T-helper 2 cell (primary cell): ENCODE results near the gene HOTAIR.

Experiments
- DNase-seq, 5 experiments: peaks; one replicate each; pipeline versions ENCODE4 v3.0.0 to v3.0.0-alpha.2; 2012 to 2022

Gene HOTAIR

DNA sequence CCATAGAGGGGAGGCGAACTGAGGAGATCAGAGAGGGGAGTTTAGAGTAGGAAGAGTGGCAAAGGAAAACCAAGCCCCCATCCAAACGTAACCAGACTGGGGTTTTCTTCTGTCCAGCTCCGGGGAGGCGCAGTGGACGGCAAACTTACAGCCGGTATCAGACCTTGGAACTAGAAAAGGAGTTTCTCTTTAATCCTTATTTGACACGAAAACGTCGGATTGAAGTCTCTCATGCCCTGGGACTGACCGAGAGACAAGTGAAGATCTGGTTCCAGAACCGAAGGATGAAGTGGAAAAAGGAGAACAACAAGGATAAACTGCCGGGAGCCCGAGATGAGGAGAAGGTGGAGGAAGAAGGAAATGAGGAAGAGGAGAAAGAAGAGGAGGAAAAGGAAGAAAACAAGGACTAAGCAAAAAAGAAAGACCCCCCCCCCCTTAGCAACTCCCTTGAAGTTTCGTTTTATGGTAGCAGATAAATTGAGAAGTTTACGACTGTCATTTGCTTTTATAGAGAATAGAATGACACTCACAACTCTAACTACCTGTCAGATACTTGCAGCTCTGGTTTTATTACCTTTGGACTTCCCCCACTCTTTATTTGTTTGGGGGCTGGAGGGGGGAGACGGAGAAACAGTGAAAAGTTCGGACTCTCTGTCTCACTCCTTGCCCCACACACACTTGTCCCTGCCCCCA lies 36.4 kb upstream of the HOTAIR start:
- DNase-seq = no peak

DNA sequence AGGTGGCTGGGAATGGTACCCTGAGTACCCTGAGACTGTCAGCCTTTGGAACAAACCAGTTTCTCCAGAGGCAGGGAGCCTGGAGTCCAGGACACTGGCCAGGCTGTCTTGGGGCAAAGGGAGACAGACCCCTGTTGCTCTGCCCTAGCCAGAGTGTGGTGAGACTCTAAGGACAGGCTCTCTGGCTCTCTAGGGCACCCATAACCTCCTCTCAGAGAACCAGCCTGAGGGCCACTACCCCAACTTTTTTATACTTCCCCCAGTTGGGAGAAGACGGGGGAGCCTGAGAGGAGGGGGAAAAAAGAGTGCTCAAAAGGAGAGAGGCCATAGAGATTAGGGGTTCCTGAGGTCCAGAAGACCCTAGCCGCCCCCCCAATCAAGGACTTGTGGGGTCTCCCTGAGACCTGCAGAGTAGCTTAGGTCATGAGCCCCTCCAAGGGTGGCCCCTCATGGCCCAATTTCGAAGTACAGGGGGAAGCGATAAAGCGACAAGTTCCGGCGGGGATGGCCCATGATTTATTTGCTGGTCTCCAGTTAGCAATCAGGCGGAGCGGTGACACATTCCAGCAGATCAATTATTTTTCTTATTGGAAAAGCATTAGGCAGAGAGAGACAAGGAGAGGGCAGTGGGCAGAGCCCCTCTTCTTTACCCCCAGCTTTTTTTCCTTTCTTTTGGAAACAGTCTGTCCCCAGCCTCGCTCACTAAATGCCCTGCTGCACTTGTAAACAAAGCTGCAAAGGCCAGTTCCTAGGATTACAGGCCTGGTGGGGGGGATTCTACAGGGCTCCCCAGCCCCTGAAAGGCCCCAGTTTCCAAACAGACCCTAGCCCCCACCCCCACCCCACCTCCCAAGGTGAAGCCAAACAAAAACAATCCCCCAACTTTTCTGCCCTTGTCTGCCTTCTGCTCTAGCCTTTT lies 35.6 kb upstream of the HOTAIR start:
- DNase-seq = no peak

DNA sequence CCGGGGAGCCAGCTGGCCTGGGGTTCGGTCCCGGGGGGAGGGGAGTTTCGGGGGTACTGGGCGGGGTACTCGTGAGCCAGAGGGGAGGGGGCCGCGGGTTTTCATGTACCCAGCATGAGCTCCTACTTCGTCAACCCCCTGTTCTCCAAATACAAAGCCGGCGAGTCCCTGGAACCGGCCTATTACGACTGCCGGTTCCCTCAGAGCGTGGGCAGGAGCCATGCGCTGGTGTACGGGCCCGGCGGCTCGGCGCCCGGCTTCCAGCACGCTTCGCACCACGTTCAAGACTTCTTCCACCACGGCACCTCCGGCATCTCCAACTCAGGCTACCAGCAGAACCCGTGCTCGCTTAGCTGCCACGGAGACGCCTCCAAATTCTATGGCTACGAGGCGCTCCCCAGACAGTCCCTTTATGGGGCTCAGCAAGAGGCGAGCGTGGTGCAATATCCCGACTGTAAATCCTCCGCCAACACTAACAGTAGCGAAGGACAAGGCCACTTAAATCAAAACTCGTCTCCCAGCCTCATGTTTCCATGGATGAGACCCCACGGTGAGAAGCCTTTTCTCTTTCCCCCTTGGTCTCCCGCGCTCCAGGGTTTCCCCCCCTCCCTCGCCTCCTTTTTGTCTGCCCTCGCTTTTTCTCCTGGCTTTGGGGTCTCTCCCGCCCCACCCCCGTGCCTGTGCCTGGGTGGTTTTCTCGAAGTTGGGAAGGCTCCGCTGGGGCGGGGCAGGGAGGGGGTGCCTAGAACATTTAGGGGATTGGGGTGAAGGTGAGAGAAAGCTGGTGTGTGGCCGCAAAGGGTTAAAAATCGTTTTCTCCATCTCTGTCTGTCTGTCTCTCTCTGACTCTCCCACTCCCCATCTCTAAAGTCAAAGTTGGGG lies 34.7 kb upstream of the HOTAIR start:
- DNase-seq = peak in 1 of 5 experiments; percentile 44

DNA sequence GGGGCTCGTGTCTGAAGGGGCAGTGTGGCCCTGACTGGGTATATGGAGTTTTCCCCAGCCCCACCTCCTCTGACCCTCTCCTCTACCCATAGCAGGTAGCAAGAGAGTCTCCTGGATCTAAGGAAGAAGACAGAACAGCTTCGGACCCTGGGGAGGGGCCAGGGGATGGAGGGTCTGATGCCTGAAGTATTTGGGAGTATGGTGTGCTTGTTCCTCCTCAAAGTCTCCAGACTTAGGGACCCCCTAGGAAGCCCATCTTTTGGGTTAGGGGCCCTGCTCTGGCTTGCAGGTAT lies 33.5 kb upstream of the HOTAIR start:
- DNase-seq = no peak

DNA sequence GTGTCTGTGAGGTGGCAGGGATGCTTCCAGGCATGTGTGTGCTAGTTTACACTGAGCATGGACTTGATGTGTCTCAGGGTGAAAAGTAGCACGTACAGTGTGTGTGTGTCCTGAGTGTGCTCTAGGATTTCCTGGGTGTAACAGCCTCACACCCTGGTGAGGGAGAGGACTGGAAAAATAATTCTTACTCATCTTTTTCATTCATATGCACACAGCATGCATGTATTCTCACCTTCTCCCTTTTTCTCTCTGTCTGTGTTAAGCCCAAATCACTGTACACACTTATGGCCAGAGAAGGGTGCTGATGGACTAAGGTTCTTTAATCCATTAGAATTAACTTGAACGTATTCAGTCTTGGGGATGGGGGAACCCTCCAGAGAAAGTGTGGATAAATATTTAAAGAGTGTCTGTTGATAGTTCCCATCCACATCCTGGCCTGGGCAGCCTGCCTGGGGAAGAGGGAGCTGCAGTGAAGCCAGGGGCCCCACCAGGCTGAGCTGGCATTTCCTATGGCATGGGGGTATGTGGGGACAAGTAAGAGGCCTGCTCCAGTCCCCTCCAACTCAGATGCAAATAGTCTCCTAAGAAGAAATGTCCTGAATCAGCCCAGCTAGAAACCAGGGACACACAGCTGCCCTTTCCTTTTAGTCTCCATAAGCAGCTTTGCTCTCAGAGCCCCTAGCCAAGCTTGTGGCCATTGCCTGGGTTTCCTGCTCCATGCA lies 32.9 kb upstream of the HOTAIR start:
- DNase-seq = no peak

DNA sequence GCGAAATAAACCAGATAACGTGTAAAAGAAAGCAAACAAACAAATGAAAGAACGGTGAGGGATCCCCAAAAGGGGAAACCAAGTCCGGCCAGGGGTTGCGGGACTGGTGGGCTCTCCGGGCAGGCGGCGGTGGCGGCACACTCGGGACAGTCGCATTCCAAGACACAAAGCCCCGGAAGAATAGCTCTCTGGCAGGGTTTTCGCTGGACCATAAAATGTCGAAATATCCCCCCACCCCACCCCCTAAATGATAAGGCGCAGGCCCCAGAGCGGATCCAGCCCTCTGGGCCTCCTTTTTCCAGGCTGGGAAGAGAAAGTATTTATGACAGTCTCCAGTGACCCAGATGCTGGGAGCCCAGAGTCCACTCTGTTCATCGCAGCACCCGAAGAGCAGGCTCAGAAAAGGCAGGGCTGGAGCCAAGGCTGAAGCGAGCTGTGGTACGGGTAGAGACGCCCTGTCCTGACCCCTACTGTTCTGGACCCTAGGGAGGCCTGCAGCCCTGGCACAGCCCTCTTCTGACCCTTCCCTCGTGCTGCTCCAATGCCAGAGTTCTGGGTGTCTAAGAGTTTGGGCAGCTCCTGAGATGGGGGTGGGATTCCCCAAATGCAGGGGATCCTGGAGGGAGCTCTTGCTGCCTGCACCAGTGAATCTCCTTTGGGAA lies 31.9 kb upstream of the HOTAIR start:
- no peak for DNase-seq

DNA sequence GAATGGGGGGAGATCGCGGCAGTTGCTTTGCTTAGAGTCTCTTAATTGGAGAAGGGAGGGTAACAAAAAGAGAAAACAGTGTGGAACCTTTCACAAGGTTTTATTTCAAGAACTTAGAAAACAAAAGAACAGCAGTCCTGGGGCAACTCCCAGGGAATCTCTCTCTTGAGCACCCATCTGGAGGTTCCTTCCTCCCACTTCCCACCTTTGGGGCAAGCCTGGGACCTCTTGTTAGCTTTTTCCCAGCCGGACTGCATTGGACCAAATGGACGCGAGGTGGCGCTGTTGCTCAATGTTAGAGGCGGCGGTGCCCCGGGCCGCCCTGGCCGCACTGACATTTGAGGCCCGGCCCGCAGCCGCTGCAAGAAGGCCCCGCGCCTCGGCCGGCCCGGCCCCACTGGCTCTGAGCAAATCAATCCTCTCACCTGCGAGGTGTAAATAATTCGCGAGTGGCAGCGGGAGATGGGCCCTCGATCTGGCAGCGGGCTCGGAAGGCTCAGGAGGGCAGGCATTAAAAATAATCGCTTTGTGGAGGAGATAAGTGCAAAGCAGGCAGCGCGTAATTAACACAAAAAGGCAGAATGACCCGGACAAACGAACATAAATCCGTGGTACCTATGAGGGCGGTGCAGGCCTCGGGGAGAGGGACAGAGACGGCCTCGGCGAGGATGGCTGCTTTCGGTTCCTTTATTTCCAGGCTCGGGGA lies 31.3 kb upstream of the HOTAIR start:
- peak; percentile 67 to 81 (median 76) for DNase-seq

DNA sequence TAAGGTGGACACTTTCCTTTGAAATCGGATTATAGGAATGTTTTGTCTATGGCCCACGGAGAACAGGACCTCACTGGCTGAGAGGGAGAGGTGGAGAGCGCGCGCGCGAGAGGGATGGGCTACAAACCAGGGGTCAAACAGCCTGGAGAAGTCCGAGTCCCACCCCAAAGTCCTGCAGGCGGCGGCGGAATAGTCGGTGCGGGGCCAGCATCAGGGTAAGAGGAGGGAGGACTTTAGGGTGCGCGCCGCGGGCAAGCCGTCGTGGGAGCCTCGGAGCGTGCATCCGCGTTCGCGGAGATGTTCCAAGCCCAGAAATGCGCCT lies 30.7 kb upstream of the HOTAIR start:
- DNase-seq = no peak

DNA sequence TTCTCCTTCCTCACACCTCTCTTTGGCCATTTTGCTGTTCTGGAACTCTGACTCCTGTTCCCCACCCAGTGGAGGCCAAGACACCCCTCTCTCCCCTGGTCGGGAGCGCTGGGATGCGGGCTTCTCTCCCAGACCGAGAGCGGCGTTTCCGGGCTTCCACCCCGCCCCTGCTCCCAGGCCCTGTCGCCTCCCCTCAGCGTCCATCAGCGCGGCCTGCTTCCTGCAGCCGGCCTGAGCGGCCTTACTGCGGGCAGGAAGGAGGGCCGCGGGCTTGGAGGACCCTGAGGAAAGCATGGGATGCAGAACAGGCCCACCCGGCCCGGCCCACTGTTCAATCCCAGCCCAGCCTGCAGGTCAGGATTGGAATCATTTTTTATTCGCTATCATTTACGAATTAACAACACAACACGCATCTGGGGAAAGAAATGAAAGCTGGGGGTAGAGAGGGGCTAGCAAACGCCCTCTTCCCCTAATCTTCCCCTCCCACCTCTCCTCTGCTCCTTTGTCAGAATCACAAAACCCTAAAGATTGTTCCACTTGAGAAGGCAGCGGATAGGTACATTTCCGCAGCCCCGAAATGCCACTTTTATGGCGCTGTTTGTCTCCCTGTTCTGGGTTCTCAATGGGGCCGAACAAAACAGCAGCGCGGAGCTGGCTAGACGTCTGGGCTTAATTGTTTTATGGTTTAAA lies 30.2 kb upstream of the HOTAIR start:
- no peak for DNase-seq

DNA sequence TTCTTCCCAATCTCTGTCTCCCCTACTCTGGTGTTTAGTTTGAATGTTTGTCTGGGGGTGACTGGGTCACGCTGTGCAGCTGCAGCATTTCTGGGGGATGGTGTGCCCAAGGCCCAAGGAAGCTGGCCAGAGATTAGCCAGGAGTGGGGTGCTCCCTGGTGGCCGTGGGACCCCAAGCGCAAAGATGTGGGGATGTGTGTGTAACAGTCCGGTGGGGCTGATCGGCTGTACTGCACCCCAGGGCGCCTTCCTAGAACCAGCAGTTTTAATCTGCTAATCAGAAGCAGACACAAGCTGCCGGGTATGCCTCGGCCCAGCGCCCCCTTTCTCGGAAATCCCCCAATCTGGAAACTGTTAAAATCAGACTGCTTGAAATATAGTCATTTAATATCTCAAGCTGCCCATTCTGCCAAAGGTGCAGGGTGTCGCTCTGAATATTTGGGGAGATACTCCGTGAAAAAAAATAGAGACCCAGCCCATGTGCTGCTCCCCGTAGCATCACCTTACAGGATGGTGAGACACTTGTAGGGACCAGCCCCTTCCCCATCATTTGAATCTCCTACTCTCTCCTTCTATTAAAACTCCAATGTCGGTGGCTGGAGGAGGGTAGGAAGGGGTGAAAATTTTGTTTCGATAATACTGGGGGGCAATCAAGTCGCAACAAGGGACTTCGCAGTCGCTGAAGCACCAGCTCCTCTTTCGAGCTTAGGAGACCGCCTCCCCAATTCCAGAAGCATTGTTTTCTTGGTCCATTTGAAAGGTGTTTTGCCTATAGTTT lies 29.5 kb upstream of the HOTAIR start:
- no peak for DNase-seq

DNA sequence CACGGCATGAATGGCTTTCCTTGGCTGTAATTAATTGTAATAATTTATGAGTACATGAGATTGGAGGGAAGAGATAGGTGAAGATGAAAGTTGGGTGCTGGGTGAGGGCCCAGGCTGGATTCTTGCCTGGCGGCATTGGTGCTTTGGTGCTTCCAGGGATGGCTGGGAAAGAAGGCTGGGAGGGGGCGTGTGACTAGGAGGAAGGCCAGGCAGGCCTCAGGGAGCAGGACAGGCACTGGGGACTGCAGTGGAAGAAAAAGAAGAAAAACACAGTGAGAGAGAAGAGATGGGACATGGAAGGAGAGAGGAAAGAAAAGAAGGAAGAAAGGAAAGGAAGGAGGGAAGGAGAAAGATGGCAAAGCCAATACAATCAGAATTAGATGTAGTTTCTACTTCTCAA lies 28.9 kb upstream of the HOTAIR start:
- DNase-seq = no peak

DNA sequence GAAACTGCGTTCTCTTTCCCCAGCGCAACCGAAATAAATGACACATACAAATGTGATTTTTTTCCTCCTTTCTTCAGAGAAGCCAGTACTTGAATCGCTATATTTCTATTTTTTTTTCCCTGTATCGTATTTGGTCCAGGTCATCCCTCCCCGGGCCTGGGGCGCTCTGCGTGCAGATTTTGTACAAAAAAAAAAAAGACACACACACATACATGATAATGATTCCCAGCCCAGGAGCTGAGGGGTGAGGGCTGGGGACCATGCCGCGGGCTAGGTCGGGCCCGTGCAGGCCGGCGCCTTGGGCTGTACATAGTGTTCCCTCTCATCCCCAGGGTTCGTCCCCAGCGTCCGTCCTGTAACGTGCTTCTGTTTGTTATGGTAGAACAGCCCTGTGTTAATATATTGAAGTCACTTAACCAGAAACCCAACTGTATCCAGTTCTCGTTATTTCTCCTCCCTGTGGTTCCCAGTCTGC lies 28.2 kb upstream of the HOTAIR start:
- DNase-seq = no peak

DNA sequence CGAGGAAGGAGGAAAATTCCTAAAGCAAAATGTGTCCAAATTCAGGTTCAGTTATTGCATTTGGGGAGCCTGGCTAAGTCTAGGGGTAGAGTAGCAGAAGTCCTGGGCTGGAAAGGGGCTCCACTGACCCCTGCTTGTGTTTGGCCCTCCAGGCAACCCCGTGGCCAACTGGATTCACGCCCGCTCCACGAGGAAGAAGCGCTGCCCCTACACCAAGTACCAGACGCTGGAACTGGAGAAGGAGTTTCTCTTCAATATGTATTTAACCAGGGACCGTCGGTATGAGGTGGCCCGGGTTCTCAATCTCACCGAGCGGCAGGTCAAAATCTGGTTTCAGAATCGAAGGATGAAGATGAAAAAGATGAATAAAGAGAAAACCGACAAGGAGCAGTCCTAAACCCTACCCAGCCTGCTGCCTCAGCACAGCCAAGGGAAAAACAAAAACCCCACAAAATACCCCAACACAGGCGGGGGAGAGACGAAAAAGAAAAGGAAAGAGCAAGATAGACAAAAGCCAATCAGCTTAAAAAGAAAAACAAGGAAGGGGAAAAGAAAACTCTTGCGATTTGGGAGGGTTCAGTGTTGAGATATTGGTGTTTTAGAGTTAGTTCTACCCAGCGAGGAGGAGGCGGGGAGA lies 27.6 kb upstream of the HOTAIR start:
- DNase-seq = no peak

DNA sequence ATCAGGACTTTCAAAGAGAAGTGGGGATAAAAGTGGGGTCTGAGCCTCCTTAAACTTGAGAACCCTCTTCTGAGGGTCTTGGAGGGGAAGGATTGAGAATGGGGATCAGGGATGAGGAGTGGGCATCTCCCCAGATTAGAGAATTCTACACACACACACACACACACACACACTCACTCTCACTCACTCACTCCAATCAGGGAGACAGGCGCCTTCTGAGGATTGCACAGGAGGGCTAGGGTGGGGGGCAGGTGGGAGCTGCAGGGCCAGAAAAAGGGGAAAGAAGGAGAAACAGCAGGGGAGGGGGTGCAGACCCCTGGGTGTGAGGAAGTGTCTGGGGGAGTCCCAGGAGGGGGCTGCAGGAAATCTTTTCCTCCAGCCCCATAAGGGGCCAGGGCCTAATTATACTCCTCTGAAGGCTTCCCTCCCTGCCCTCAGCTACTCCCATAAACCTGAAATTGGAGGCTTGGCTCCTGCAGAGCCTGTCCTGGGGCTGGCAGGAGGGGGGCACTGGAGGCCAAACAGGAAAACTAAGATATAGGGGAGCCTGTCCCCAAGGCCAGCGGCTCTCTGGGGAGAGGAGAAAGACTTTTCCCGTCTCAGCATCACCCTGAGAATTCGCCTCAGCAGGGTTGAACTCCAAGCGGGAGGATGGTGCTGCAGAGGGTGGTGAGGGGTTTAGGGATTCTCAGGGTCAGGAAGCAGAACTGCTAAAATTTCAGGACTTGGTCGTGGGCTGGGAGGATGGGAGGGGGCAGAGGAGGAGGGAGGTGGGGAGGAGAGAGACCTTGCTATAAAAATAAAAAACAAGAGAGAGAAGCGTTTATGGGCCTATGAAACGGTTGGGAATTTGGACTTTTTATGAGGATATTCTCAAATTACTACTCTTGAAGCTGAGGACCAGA lies 26.8 kb upstream of the HOTAIR start:
- DNase-seq = no peak

DNA sequence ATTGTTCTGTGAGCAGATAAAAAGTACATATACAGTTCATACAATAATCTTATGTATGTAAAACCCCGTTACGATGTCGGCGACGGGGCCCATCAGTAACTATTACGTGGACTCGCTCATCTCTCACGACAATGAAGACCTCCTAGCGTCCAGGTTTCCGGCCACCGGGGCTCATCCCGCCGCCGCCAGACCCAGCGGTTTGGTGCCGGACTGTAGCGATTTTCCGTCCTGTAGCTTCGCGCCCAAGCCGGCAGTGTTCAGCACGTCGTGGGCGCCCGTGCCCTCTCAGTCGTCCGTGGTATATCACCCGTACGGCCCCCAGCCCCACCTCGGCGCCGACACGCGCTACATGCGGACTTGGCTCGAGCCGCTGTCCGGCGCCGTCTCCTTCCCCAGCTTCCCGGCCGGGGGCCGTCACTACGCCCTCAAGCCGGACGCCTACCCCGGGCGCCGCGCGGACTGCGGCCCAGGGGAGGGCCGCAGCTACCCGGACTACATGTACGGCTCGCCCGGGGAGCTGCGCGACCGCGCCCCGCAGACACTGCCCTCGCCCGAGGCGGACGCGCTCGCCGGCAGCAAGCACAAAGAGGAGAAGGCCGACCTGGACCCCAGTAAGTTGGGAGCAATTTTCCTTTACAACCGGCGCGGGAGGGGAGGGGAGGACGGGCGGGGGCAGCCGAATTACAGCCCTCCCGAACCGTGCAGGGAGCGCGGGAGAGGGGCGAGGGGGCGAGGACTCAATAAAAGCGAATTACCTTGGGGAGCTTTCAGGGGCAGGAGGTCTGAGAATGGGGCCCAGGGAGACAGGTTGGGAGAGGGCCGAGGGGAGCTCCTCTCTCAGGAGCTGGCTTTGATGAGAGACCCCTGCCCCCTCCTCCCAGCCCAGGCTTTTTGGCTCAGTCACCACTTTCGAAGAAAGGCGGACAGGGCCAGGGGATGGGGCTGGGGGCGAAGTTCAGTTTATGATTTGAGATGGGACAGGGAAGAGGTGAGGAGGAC lies 25.7 kb upstream of the HOTAIR start, which contains the start of gene HOXC9:
HOXC9 (plus strand) TSS at position 46 of the 999 bp plus-strand sequence; CDS start at position 74, 28 bp downstream.
- no peak for DNase-seq

DNA sequence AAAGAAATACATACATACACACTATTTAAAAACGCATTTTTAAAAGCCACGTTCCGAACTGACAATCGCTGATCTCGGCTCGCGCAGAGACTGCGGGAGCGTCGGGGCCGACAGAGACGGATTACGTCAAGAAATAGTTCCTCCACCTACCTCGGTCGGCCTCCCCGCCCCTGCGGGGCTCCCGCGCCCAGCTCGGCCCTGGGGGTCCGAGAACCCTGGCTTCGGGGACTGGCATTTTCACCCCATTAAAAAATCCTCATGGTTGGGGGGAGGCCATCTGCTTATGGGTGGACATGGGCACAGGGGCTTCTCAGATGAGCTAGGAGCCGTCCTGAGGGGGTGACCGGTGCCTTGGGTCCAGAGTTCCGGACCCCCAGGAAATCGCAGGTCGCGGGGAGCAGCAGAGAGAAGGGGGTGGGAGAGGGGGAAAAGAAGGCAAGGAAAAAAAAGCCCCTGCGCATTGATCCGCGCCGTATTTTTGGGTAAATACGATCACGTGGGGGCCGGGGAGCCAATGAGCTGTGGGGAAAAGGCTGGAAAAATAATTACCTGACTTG lies 24.9 kb upstream of the HOTAIR start:
- DNase-seq = peak in 1 of 5 experiments; percentile 58

DNA sequence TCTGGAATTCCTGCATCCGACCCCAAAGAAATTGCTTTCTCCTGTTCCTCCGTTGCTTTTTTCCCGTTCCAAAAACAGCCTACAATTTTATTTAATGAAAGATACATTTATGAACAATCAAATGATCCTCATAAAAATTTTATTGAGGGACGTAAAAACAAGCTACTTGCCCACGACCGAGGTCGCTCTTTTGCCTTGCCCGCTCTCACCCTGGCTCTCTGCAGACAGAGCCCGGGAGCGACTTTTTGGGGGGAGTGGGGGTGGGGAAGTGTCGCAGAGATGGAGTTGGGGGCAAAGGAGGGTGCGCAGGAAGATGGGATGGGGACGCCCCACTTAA lies 24.1 kb upstream of the HOTAIR start:
- no peak for DNase-seq
